Right atrium auricular region (tissue), 2 donors: ENCODE results near the gene ANKRD11. TPM values are rescaled to one million over a fixed set of nuclear protein-coding genes. Genes with fewer than 3 reads are reported as not detected.

Experiments used
- DNase-seq: peaks from one replicate; pipeline ENCODE4 v3.0.0-alpha.2; 2019; ENCODE audit warnings: low spot score
- H3K27ac ChIP-seq, 2 donors: fragments of 200-600 bp; sonication (generic); 1 replicate in 1 of 2; 2 replicates in 1 of 2; pipeline ENCODE4 v1.5.1; 2016 to 2019
- H3K27me3 ChIP-seq, 2 donors: fragments of 200-600 bp; sonication (generic); one replicate each; pipeline versions ENCODE4 v1.5.1 to v1.6.0; 2017 to 2019
- H3K36me3 ChIP-seq: fragments of 200-600 bp; sonication (generic); one replicate; pipeline ENCODE4 v1.5.1; 2016
- H3K4me1 ChIP-seq, 2 donors: fragments of 200-600 bp; sonication (generic); one replicate each; pipeline versions ENCODE4 v1.5.1 to v1.6.0; 2017 to 2019
- H3K4me3 ChIP-seq, 2 donors: fragments of 200-600 bp; sonication (generic); 1 replicate in 1 of 2; 2 replicates in 1 of 2; pipeline ENCODE4 v1.5.1; 2017 to 2019; ENCODE audit warnings: mild to moderate bottlenecking in 1 of 2, moderate library complexity in 1 of 2
- H3K9me3 ChIP-seq, 2 donors: fragments of 200-600 bp; sonication (generic); one replicate each; pipeline ENCODE4 v1.5.1; 2019
- total RNA-seq, 2 donors: library from RNA; depleted of rRNA; stranded (reverse); fragments of >200 nt; gene quantifications; one replicate each; pipeline ENCODE4 v1.1.0, GENCODE V29; 2016
- TF ChIP-seq, protein P1 (sequence below), 2 donors: fragments of 200-600 bp; sonication (generic); IDR thresholded peaks; one replicate each; pipeline ENCODE4 v1.5.1; 2019; ENCODE audit warnings: antibody characterized with exemption in 2 of 2

ANKRD11 gene
- total RNA-seq, 2 donors from 2014 or later, result 55.2 to 68.1 TPM

DNA sequence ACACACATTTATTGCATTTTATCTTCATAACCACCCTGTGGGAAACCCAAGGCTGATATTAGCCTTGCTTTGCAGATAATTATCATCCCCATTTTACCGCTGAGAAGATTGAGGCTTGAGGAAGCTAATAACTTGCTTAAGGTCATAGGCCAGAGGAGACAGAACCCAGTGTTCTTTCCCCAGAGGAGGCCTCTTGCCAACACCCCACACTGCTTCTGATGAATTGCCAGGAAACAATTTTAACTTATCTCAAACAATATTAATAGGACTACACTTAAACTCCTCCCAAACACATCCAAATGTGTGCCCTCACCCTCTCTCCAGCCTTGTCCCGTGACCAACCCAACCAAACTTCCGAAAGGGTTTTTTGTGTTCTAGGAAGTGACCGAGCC lies 15.7 kb upstream of the ANKRD11 start:
- H3K36me3 ChIP-seq, result peaks cover 8% of the 10 kb centered on the region
- DNase-seq, result no peak
- TF ChIP-seq, protein P1, sequence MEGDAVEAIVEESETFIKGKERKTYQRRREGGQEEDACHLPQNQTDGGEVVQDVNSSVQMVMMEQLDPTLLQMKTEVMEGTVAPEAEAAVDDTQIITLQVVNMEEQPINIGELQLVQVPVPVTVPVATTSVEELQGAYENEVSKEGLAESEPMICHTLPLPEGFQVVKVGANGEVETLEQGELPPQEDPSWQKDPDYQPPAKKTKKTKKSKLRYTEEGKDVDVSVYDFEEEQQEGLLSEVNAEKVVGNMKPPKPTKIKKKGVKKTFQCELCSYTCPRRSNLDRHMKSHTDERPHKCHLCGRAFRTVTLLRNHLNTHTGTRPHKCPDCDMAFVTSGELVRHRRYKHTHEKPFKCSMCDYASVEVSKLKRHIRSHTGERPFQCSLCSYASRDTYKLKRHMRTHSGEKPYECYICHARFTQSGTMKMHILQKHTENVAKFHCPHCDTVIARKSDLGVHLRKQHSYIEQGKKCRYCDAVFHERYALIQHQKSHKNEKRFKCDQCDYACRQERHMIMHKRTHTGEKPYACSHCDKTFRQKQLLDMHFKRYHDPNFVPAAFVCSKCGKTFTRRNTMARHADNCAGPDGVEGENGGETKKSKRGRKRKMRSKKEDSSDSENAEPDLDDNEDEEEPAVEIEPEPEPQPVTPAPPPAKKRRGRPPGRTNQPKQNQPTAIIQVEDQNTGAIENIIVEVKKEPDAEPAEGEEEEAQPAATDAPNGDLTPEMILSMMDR (IDR thresholded peaks at IDR 0.05), result no peak
- H3K4me3 ChIP-seq, result no peak overlapping the region
- H3K27ac ChIP-seq, result peak overlapping the region; percentile 94 to 99
- no peaks in the 10 kb centered on the region for H3K27me3 ChIP-seq
- H3K4me1 ChIP-seq, result peaks cover 0 to 53% of the 10 kb centered on the region in 2 donors
- H3K9me3 ChIP-seq, result no peaks in the 10 kb centered on the region

DNA sequence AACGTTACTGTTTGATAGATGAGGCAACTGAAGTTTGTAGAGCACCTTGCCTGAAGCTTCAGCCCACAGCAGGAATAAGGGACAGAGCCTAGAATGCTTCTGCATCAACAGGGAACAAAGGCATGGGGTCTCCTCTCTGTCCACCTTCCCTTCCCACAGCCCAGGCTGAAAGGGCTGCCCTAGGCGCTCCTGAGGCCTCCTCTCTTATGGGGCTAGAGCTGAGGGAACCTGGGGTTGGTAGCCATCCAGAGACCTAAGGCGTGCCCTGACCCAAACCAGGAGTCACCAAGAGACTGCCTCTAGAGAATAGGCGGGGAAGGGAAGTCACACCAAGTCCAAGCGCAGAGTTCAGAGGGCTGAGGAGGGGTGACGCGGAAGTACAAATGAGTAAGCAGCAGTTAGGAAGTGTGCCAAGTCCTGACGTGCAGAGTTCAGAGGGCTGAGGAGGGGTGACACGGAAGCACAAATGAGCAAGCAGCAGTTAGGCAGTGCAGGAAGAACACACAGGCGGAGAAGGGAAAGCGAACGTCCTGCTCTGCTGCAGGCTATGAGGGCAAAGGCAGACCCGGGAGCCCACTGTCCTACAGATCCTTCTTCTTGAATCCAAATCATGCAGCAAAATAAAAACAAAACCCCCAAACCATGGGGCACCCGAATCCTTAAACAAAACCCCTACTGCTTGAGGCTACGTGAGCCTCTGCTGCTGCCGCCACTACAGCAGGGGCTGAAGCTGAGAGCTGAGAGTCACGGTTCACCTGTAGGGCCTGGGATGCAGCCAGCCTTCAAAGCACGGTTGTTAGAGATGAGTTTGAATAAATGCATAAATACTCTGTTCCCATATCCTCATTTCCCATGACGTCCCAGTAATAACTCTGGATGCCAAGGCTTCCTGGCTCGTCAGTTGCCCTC lies 15.1 kb upstream of the ANKRD11 start:
- TF ChIP-seq, protein P1 (IDR thresholded peaks at IDR 0.05), result no peak
- peaks cover 0 to 53% of the 10 kb centered on the region in 2 donors for H3K4me1 ChIP-seq
- peak overlapping the region; percentile 94 to 99 for H3K27ac ChIP-seq
- peak; percentile 96 for DNase-seq
- H3K36me3 ChIP-seq, result peaks cover 2% of the 10 kb centered on the region
- peak overlapping the region in 1 of 2 donors; percentile 8 for H3K4me3 ChIP-seq
- H3K27me3 ChIP-seq, result no peaks in the 10 kb centered on the region
- no peaks in the 10 kb centered on the region for H3K9me3 ChIP-seq

GRCh38 chr16:89504091-89504490 lies 13.7 kb upstream of the ANKRD11 start:
- no peak overlapping the region for H3K4me3 ChIP-seq
- DNase-seq, result no peak
- no peaks in the 10 kb centered on the region for H3K27me3 ChIP-seq
- H3K4me1 ChIP-seq, result peaks cover 0 to 48% of the 10 kb centered on the region in 2 donors
- no peaks in the 10 kb centered on the region for H3K9me3 ChIP-seq
- no peak overlapping the region for H3K27ac ChIP-seq
- TF ChIP-seq, protein P1 (IDR thresholded peaks at IDR 0.05), result no peak
- no peaks in the 10 kb centered on the region for H3K36me3 ChIP-seq

DNA sequence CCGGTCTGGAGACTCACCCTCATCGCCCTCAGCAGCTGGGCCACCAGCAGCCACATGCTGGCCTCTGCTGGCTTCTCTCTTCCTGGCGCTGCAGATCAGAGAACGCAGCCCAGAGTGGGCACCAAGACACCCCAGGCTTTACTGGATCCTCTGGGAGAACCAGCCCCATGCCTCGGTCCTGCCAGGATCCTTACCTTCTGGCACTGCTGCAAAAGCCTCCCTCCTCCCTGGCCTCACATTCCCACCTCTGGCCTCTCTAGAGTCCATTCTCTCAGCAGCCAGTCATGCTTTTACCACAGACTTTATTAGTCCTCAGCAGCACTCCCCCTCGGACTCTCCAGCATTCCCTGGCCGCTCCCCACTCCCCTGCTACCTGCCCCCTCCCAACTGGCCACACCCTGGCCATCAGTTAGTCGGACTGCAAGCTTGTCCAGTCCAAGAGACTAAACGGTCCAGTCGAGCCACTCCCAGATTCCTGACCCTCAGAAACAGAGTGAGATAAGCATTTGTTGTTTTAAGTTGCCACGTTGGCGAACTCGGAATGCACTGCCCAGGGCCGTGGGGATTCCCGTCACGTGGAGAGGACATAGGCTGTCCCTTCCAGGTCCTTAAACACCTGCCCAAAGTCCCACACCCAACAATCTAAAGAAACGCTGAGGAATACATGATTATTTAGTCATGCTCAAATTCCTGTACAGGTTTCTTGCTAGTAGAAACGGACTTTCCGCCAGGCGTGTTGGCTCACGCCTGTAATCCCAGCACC lies 11.9 kb upstream of the ANKRD11 start:
- DNase-seq, result no peak
- peaks cover 0 to 40% of the 10 kb centered on the region in 2 donors for H3K4me1 ChIP-seq
- H3K36me3 ChIP-seq, result no peaks in the 10 kb centered on the region
- peak overlapping the region in 1 of 2 donors; percentile 35 for H3K27ac ChIP-seq
- no peaks in the 10 kb centered on the region for H3K9me3 ChIP-seq
- no peak overlapping the region for H3K4me3 ChIP-seq
- TF ChIP-seq, protein P1 (IDR thresholded peaks at IDR 0.05), result no peak
- H3K27me3 ChIP-seq, result no peaks in the 10 kb centered on the region

GRCh38 chr16:89499767-89500166 lies 9.4 kb upstream of the ANKRD11 start:
- H3K36me3 ChIP-seq, result no peaks in the 10 kb centered on the region
- TF ChIP-seq, protein P1 (IDR thresholded peaks at IDR 0.05), result no peak
- H3K9me3 ChIP-seq, result no peaks in the 10 kb centered on the region
- no peaks in the 10 kb centered on the region for H3K27me3 ChIP-seq
- DNase-seq, result no peak
- H3K4me1 ChIP-seq, result peaks cover 0 to 16% of the 10 kb centered on the region in 2 donors
- H3K4me3 ChIP-seq, result no peak overlapping the region
- no peak overlapping the region for H3K27ac ChIP-seq
